NK-92 treated with Interleukin-12 subunit alpha and Interleukin-12 subunit beta, amount 100 ng/mL, for 24 hours (cell line): ENCODE results near the gene GAL.

Experiments
- DNase-seq: peaks from one replicate; lab custom pipeline; 2025; lab: John Stamatoyannopoulos, UW

The GAL gene

GRCh38 chr11:68682531-68682961 lies 1.8 kb upstream of the GAL start:
- no peak for DNase-seq

GRCh38 chr11:68683121-68683520 lies 1.2 kb upstream of the GAL start:
- no peak for DNase-seq

GRCh38 chr11:68683536-68684384 lies 584 bp upstream of the GAL start:
- no peak for DNase-seq

- no peak for DNase-seq
Observed at GRCh38 chr11:68685656-68686380, 1.5 kb downstream of the GAL start.

GRCh38 chr11:68686486-68686885 lies 2.1 kb downstream of the GAL start:
- DNase-seq = no peak

GRCh38 chr11:68687311-68687710 lies 3.0 kb downstream of the GAL start:
- DNase-seq = no peak

- DNase-seq = no peak
Observed at GRCh38 chr11:68687986-68688385, 3.6 kb downstream of the GAL start.

GRCh38 chr11:68688881-68689280 lies 4.5 kb downstream of the GAL start:
- no peak for DNase-seq

GRCh38 chr11:68689737-68690625 lies 5.6 kb downstream of the GAL start:
- DNase-seq = no peak

- DNase-seq = no peak
Observed at GRCh38 chr11:68690671-68691401, 6.5 kb downstream of the GAL start.

- DNase-seq = no peak
Observed at GRCh38 chr11:68691402-68691784, 7.0 kb downstream of the GAL start.

- DNase-seq = no peak
Observed at GRCh38 chr11:68692115-68692514, 7.8 kb downstream of the GAL start.

GRCh38 chr11:68692871-68693483 lies 8.6 kb downstream of the GAL start:
- no peak for DNase-seq

- no peak for DNase-seq
Observed at GRCh38 chr11:68693484-68693882, 9.1 kb downstream of the GAL start.

- DNase-seq = no peak
Observed at GRCh38 chr11:68694431-68695297, 10.3 kb downstream of the GAL start.

- no peak for DNase-seq
Observed at GRCh38 chr11:68695531-68695930, 11.2 kb downstream of the GAL start.

GRCh38 chr11:68698993-68699392 lies 14.6 kb downstream of the GAL start:
- DNase-seq = no peak

GRCh38 chr11:68704887-68705286 lies 20.5 kb downstream of the GAL start:
- no peak for DNase-seq

GRCh38 chr11:68707527-68707926 lies 23.2 kb downstream of the GAL start:
- DNase-seq = no peak

- DNase-seq = no peak
Observed at GRCh38 chr11:68709062-68709461, 24.7 kb downstream of the GAL start.
